Measurements from ENCODE around the gene FRMPD1. TPM values are rescaled to one million over a fixed set of nuclear protein-coding genes. Genes with fewer than 3 reads are reported as not detected.

The FRMPD1 gene
- total and polyA plus RNA-seq, 10 of the 15 experiments (the other 5 are each of a cell fraction or from before 2014, with no cell fraction given): 0.01 to 0.08 (median 0.05) TPM; not detected in 6

- no peak for TF ChIP-seq ZZZ3 (IDR thresholded peaks at IDR 0.05; ENCODE audit: control insufficient read depth, insufficient read length, low read depth)
These were observed 13.2 kb downstream of the FRMPD1 start (continued) for GRCh38 chr9:37663926-37664325.

GRCh38 chr9:37667706-37668105 lies 17.0 kb downstream of the FRMPD1 start:
- Histone ChIP-seq H3K27me3 (replicated peaks in 1 of 2; ENCODE audit: control insufficient read depth in 2 of 2, insufficient read depth in 2 of 2, low read length in 1 of 2) (peaks cover 0 to 12% of the 10 kb centered on the region in 2 experiments), H3K36me3 (ENCODE audit: control insufficient read depth in 2 of 2, insufficient read depth in 2 of 2, low read length in 1 of 2) (no peaks in the 10 kb centered on the region), H3K4me2 (ENCODE audit: control insufficient read depth, insufficient read depth) (no peak overlapping the region), H2AFZ (ENCODE audit: control insufficient read depth, low read depth, low read length) (no peak overlapping the region), H3K4me3 (no peak overlapping the region), H3K79me2 (ENCODE audit: control insufficient read depth, insufficient read depth, low read length) (no peaks in the 10 kb centered on the region), H3K9me3 (replicated peaks; ENCODE audit: control insufficient read depth, insufficient read depth, low read length) (no peaks in the 10 kb centered on the region), H3K4me1 (ENCODE audit: control insufficient read depth, insufficient read depth, low read length) (no peaks in the 10 kb centered on the region), H3K27ac (ENCODE audit: control insufficient read depth, insufficient read depth) (no peak overlapping the region), H3K9ac (ENCODE audit: control insufficient read depth, insufficient read depth, low read length) (no peak overlapping the region), H4K20me1 (ENCODE audit: control insufficient read depth, insufficient read depth) (no peaks in the 10 kb centered on the region)
- ChIA-PET RAD21 (ENCODE audit: unreplicated experiment) (no interaction called here), POLR2A (no interaction called here), SMC1A (ENCODE audit: uncharacterized antibody, unreplicated experiment) (interaction anchor here (0.6 kb wide), 1 partner anchor 808 kb away, joined by 3 read pairs; no protein-coding TSS in a partner anchor), CTCF (no interaction called here)
- BruUV-seq (replicated peaks): no TSS peak
- 41% methylated on average over 2 of the region's 2 CpGs for WGBS (ENCODE audit: insufficient coverage, insufficient replicate concordance, low lambda C conversion rate, missing lambda C conversion rate)
- FAIRE-seq (no peak), DNase-seq (ENCODE audit: low read depth, low spot score) (no peak), ATAC-seq (no peak)
- intact Hi-C loops (cut with micrococcal nuclease; ENCODE audit: unreplicated experiment): no loop called here
- in situ Hi-C loops (cut with MboI): no loop called here
- TF ChIP-seq WRNIP1 (IDR thresholded peaks at IDR 0.05; ENCODE audit: borderline replicate concordance, low read depth, low read length) (no peak), ASH2L (IDR thresholded peaks at IDR 0.05; ENCODE audit: borderline replicate concordance, low read depth) (no peak), CBX5 (IDR thresholded peaks at IDR 0.05; ENCODE audit: low read depth) (no peak), LARP7 (IDR thresholded peaks at IDR 0.05) (no peak), ZBED1 (IDR thresholded peaks at IDR 0.05; ENCODE audit: borderline replicate concordance) (no peak), BACH1 (IDR thresholded peaks at IDR 0.05; ENCODE audit: borderline replicate concordance) (no peak), E2F4 (IDR thresholded peaks at IDR 0.05; ENCODE audit: low read depth, low read length) (no peak), CHD1 (IDR thresholded peaks at IDR 0.05; ENCODE audit: low read depth, low read length) (no peak), ATF7 (IDR thresholded peaks at IDR 0.05; ENCODE audit: low read depth) (no peak), ESRRA (IDR thresholded peaks at IDR 0.05; ENCODE audit: low read length) (no peak), HDAC2 (IDR thresholded peaks at IDR 0.05) (no peak), IKZF2 (IDR thresholded peaks at IDR 0.05) (no peak)
- TF ChIP-seq, protein P1, sequence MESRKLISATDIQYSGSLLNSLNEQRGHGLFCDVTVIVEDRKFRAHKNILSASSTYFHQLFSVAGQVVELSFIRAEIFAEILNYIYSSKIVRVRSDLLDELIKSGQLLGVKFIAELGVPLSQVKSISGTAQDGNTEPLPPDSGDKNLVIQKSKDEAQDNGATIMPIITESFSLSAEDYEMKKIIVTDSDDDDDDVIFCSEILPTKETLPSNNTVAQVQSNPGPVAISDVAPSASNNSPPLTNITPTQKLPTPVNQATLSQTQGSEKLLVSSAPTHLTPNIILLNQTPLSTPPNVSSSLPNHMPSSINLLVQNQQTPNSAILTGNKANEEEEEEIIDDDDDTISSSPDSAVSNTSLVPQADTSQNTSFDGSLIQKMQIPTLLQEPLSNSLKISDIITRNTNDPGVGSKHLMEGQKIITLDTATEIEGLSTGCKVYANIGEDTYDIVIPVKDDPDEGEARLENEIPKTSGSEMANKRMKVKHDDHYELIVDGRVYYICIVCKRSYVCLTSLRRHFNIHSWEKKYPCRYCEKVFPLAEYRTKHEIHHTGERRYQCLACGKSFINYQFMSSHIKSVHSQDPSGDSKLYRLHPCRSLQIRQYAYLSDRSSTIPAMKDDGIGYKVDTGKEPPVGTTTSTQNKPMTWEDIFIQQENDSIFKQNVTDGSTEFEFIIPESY (IDR thresholded peaks at IDR 0.05): no peak
- TF ChIP-seq, protein P2, sequence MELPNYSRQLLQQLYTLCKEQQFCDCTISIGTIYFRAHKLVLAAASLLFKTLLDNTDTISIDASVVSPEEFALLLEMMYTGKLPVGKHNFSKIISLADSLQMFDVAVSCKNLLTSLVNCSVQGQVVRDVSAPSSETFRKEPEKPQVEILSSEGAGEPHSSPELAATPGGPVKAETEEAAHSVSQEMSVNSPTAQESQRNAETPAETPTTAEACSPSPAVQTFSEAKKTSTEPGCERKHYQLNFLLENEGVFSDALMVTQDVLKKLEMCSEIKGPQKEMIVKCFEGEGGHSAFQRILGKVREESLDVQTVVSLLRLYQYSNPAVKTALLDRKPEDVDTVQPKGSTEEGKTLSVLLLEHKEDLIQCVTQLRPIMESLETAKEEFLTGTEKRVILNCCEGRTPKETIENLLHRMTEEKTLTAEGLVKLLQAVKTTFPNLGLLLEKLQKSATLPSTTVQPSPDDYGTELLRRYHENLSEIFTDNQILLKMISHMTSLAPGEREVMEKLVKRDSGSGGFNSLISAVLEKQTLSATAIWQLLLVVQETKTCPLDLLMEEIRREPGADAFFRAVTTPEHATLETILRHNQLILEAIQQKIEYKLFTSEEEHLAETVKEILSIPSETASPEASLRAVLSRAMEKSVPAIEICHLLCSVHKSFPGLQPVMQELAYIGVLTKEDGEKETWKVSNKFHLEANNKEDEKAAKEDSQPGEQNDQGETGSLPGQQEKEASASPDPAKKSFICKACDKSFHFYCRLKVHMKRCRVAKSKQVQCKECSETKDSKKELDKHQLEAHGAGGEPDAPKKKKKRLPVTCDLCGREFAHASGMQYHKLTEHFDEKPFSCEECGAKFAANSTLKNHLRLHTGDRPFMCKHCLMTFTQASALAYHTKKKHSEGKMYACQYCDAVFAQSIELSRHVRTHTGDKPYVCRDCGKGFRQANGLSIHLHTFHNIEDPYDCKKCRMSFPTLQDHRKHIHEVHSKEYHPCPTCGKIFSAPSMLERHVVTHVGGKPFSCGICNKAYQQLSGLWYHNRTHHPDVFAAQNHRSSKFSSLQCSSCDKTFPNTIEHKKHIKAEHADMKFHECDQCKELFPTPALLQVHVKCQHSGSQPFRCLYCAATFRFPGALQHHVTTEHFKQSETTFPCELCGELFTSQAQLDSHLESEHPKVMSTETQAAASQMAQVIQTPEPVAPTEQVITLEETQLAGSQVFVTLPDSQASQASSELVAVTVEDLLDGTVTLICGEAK (IDR thresholded peaks at IDR 0.05; ENCODE audit: borderline replicate concordance): no peak
- TF ChIP-seq, protein P3, sequence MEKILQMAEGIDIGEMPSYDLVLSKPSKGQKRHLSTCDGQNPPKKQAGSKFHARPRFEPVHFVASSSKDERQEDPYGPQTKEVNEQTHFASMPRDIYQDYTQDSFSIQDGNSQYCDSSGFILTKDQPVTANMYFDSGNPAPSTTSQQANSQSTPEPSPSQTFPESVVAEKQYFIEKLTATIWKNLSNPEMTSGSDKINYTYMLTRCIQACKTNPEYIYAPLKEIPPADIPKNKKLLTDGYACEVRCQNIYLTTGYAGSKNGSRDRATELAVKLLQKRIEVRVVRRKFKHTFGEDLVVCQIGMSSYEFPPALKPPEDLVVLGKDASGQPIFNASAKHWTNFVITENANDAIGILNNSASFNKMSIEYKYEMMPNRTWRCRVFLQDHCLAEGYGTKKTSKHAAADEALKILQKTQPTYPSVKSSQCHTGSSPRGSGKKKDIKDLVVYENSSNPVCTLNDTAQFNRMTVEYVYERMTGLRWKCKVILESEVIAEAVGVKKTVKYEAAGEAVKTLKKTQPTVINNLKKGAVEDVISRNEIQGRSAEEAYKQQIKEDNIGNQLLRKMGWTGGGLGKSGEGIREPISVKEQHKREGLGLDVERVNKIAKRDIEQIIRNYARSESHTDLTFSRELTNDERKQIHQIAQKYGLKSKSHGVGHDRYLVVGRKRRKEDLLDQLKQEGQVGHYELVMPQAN (conservative IDR thresholded peaks at IDR 0.05): no peak

Measured in GM12878 (cell line).